HEK293T (cell line): ENCODE measurements around the gene SLC25A42.

ENCODE experiments used
- CTCF ChIA-PET: fragments of 350-600 bp; formaldehyde crosslinking; extraction: SDS; loops from one replicate; lab custom pipeline; 2021; ENCODE audit warnings: antibody characterized with exemption, inconsistent platforms; lab: Yijun Ruan, JAX
- POLR2A ChIA-PET: fragments of 350-600 bp; formaldehyde crosslinking; extraction: SDS; loops from one replicate; lab custom pipeline; 2020; ENCODE audit warnings: antibody characterized with exemption, inconsistent platforms; lab: Yijun Ruan, JAX
- DNase-seq: peaks from one replicate; pipeline ENCODE4 v3.0.0; 2012; ENCODE audit warnings: mixed read lengths; ENCODE audit errors: extremely low spot score
- ARNT ChIP-seq: fragments of 450-650 bp; IDR thresholded peaks from 2 replicates; pipeline ENCODE4 v1.6.1; 2017; ENCODE audit warnings: mild to moderate bottlenecking
- BHLHE40 ChIP-seq: fragments of 450-650 bp; IDR thresholded peaks from 2 replicates; pipeline ENCODE4 v1.6.1; 2016; ENCODE audit warnings: mild to moderate bottlenecking, moderate library complexity, borderline replicate concordance
- CTBP1 ChIP-seq: fragments of 450-650 bp; IDR thresholded peaks from 2 replicates; pipeline ENCODE4 v1.6.1; 2016; ENCODE audit warnings: borderline replicate concordance
- ELF4 ChIP-seq: fragments of 450-650 bp; IDR thresholded peaks from 2 replicates; pipeline ENCODE4 v1.6.1; 2017; ENCODE audit warnings: antibody characterized with exemption
- FOXA1 ChIP-seq: fragments of 450-650 bp; IDR thresholded peaks from 2 replicates; pipeline ENCODE4 v1.6.1; 2016; ENCODE audit warnings: mild to moderate bottlenecking
- FOXK2 ChIP-seq: fragments of 450-650 bp; IDR thresholded peaks from 2 replicates; pipeline ENCODE4 v1.6.1; 2016; ENCODE audit warnings: mild to moderate bottlenecking
- FOXM1 ChIP-seq: fragments of 450-650 bp; IDR thresholded peaks from 2 replicates; pipeline ENCODE4 v1.6.1; 2017; ENCODE audit warnings: mild to moderate bottlenecking, borderline replicate concordance
- HDGF ChIP-seq: fragments of 450-650 bp; IDR thresholded peaks from 2 replicates; pipeline ENCODE4 v1.6.1; 2017; ENCODE audit warnings: antibody characterized with exemption, borderline replicate concordance
- L3MBTL2 ChIP-seq: fragments of 450-650 bp; conservative IDR thresholded peaks from 2 replicates; pipeline ENCODE4 v1.6.1; 2016; ENCODE audit warnings: mild to moderate bottlenecking
- LEF1 ChIP-seq: fragments of 450-650 bp; IDR thresholded peaks from 2 replicates; pipeline ENCODE4 v1.6.1; 2017; ENCODE audit warnings: mild to moderate bottlenecking, borderline replicate concordance
- NFRKB ChIP-seq: fragments of 450-650 bp; IDR thresholded peaks from 2 replicates; pipeline ENCODE4 v1.6.1; 2016; ENCODE audit warnings: mild to moderate bottlenecking, moderate library complexity
- PKNOX1 ChIP-seq: fragments of 450-650 bp; IDR thresholded peaks from 2 replicates; pipeline ENCODE4 v1.6.1; 2016
- SP1 ChIP-seq: fragments of 450-650 bp; IDR thresholded peaks from 2 replicates; pipeline ENCODE4 v1.6.1; 2017
- SUZ12 ChIP-seq: fragments of 450-650 bp; IDR thresholded peaks from 2 replicates; pipeline ENCODE4 v1.6.1; 2016; ENCODE audit warnings: mild to moderate bottlenecking
- TARDBP ChIP-seq: fragments of 450-650 bp; IDR thresholded peaks from 2 replicates; pipeline ENCODE4 v1.6.1; 2016
- ZNF384 ChIP-seq: fragments of 450-650 bp; IDR thresholded peaks from 2 replicates; pipeline ENCODE4 v1.6.1; 2016

The SLC25A42 gene

DNA sequence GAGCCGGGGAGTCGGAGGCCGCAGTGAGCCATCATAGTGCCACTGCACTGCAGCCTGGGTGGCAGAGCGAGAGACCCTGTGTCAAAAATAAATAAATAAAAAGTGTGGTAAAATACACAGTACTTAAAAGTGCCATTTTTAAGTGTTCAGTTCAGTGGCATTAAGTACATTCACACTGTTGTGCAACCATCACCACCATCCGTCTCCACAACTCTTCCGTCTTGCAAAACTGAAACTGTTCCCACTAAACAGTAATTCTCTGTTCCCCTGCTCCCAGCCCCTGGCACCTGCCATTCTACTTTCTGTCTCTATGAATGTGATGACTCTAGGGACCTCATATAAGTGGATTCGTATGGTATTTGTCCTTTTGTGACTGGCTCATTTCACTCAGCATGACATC is 13.3 kb downstream of the SLC25A42 start:
- ChIA-PET POLR2A (no interaction called here), CTCF (no interaction called here)
- no peak for DNase-seq
- TF ChIP-seq ARNT (no peak), FOXM1 (no peak), BHLHE40 (no peak), PKNOX1 (no peak), TARDBP (no peak), LEF1 (no peak), L3MBTL2 (no peak), SP1 (no peak), ZNF384 (no peak), SUZ12 (no peak), HDGF (no peak), ELF4 (no peak), NFRKB (no peak), FOXA1 (no peak), CTBP1 (no peak), FOXK2 (no peak)

- POLR2A ChIA-PET, result no interaction called here
These were observed 15.0 kb downstream of the SLC25A42 start for GRCh38 chr19:19078801-19079200.

GRCh38 chr19:19079571-19079970 is 15.8 kb downstream of the SLC25A42 start:
- no peak for DNase-seq
- CTCF ChIA-PET, result no interaction called here
- POLR2A ChIA-PET, result no interaction called here
- TF ChIP-seq L3MBTL2 (no peak), TARDBP (no peak), FOXA1 (no peak), NFRKB (no peak), SP1 (no peak), ZNF384 (no peak), HDGF (no peak)

More at GRCh38 chr19:19078801-19079200, 15.0 kb downstream of the SLC25A42 start:
- no peak for DNase-seq
- CTCF ChIA-PET, result no interaction called here
- no peak for TF ChIP-seq ELF4
- TF ChIP-seq SUZ12, result no peak
- TF ChIP-seq FOXK2, result no peak
- TF ChIP-seq FOXM1, result no peak
- TF ChIP-seq TARDBP, result no peak
- no peak for TF ChIP-seq PKNOX1
- no peak for TF ChIP-seq ARNT
- TF ChIP-seq BHLHE40, result no peak
- no peak for TF ChIP-seq LEF1
- TF ChIP-seq HDGF, result no peak

DNA sequence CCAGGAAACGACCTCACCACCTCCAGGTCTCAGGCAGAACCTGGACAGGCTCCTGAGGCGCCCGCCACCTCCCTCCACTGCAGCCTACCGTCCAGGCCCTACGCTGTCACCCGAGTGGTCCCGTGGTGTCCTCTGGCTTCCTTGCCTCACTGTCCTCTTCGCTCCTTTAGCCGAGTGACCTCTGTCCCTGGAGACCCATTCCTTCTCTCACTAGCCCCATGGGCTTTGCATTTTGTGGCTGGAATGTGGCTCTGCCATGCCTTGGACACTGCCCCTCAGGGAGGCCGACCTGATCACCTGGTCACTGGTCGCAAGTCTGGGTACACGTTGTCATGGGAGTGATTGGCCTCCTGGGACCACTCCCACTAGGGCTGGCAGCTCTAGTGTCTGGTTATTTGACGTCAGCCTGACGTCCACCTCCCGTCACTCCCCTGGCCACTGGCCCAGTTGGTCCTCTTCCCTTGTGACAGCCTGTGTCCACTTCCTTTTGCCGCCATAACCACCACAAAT is 17.9 kb downstream of the SLC25A42 start:
- TF ChIP-seq NFRKB (no peak), CTBP1 (no peak), ZNF384 (no peak), BHLHE40 (no peak), SP1 (no peak), TARDBP (no peak), FOXA1 (no peak), ELF4 (no peak), LEF1 (no peak), FOXM1 (no peak), SUZ12 (no peak), L3MBTL2 (no peak), FOXK2 (no peak), HDGF (no peak), ARNT (no peak), PKNOX1 (no peak)
- ChIA-PET CTCF (no interaction called here), POLR2A (no interaction called here)
- DNase-seq, result no peak

- DNase-seq, result no peak
- ChIA-PET POLR2A (no interaction called here), CTCF (no interaction called here)
- TF ChIP-seq LEF1, result no peak
- TF ChIP-seq L3MBTL2, result no peak
- no peak for TF ChIP-seq FOXM1
- no peak for TF ChIP-seq PKNOX1
- TF ChIP-seq FOXK2, result no peak
- TF ChIP-seq ARNT, result no peak
- TF ChIP-seq TARDBP, result no peak
- no peak for TF ChIP-seq SP1
- TF ChIP-seq ELF4, result no peak
- no peak for TF ChIP-seq HDGF
These were observed 19.8 kb downstream of the SLC25A42 start for GRCh38 chr19:19083413-19084178.
